ENCODE results near the gene DRAXIN. TPM values are rescaled to one million over a fixed set of nuclear protein-coding genes. Genes with fewer than 3 reads are reported as not detected.
A peak's percentile ranks its signal among the peaks of the same experiment; 100 is the strongest.

The DRAXIN gene
- total RNA-seq, 1 donor from 2014 or later = not detected

- DNase-seq = no peak
- H3K27me3 Mint-ChIP-seq = peaks cover 14% of the 10 kb centered on the region
- H3K4me1 Mint-ChIP-seq = peaks cover 16% of the 10 kb centered on the region
- peaks cover 4% of the 10 kb centered on the region for H3K36me3 Mint-ChIP-seq (ENCODE audit: low read depth)
- intact Hi-C loops (cut with micrococcal nuclease) = loop anchor here (5.0 kb wide), 3 partner anchors 35 to 410 kb away; partner anchors contain the start of genes CLCN6, MTHFR and UBIAD1
- H3K27ac Mint-ChIP-seq = no peak overlapping the region
- H3K4me3 Mint-ChIP-seq = no peak overlapping the region
- no peaks in the 10 kb centered on the region for H3K9me3 Mint-ChIP-seq
Observed at GRCh38 chr1:11682799-11683198, 8.7 kb upstream of the DRAXIN start.

- no peaks in the 10 kb centered on the region for H3K36me3 Mint-ChIP-seq (ENCODE audit: low read depth)
Observed at GRCh38 chr1:11684070-11684469, 7.4 kb upstream of the DRAXIN start.

GRCh38 chr1:11685210-11685752 lies 6.2 kb upstream of the DRAXIN start:
- H3K4me3 Mint-ChIP-seq = no peak overlapping the region
- DNase-seq = no peak
- H3K4me1 Mint-ChIP-seq = peaks cover 7% of the 10 kb centered on the region
- H3K9me3 Mint-ChIP-seq = no peaks in the 10 kb centered on the region
- intact Hi-C loops (cut with micrococcal nuclease) = no loop called here
- no peaks in the 10 kb centered on the region for H3K36me3 Mint-ChIP-seq (ENCODE audit: low read depth)
- peaks cover 34% of the 10 kb centered on the region for H3K27me3 Mint-ChIP-seq
- H3K27ac Mint-ChIP-seq = no peak overlapping the region

More at GRCh38 chr1:11684070-11684469, 7.4 kb upstream of the DRAXIN start:
- Mint-ChIP-seq H3K9me3 (no peaks in the 10 kb centered on the region), H3K27me3 (peaks cover 24% of the 10 kb centered on the region), H3K27ac (no peak overlapping the region), H3K4me1 (peaks cover 14% of the 10 kb centered on the region), H3K4me3 (no peak overlapping the region)
- intact Hi-C loops (cut with micrococcal nuclease) = loop anchor here (5.0 kb wide), 3 partner anchors 33 to 412 kb away; partner anchors contain the start of genes CLCN6, MTHFR and UBIAD1
- DNase-seq = no peak

- intact Hi-C loops (cut with micrococcal nuclease) = no loop called here
- H3K36me3 Mint-ChIP-seq (ENCODE audit: low read depth) = peaks cover 1% of the 10 kb centered on the region
Observed at GRCh38 chr1:11688506-11688905, 3.0 kb upstream of the DRAXIN start.

GRCh38 chr1:11690397-11691301 lies 861 bp upstream of the DRAXIN start:
- intact Hi-C loops (cut with micrococcal nuclease) = no loop called here

More at GRCh38 chr1:11688506-11688905, 3.0 kb upstream of the DRAXIN start:
- no peak for DNase-seq
- Mint-ChIP-seq H3K4me3 (no peak overlapping the region), H3K4me1 (peaks cover 13% of the 10 kb centered on the region), H3K27ac (no peak overlapping the region), H3K9me3 (no peaks in the 10 kb centered on the region), H3K27me3 (peaks cover 53% of the 10 kb centered on the region)

GRCh38 chr1:11691928-11692711 lies 610 bp downstream of the DRAXIN start:
- intact Hi-C loops (cut with micrococcal nuclease) = no loop called here
- Mint-ChIP-seq H3K27ac (no peak overlapping the region), H3K27me3 (peaks cover 58% of the 10 kb centered on the region), H3K36me3 (ENCODE audit: low read depth) (peaks cover 1% of the 10 kb centered on the region), H3K4me1 (peaks cover 14% of the 10 kb centered on the region), H3K4me3 (peak overlapping the region; percentile 80), H3K9me3 (no peaks in the 10 kb centered on the region)
- DNase-seq = no peak

More at GRCh38 chr1:11690397-11691301, 861 bp upstream of the DRAXIN start:
- Mint-ChIP-seq H3K4me3 (peak overlapping the region; percentile 55), H3K27me3 (peaks cover 56% of the 10 kb centered on the region), H3K27ac (no peak overlapping the region), H3K36me3 (ENCODE audit: low read depth) (peaks cover 1% of the 10 kb centered on the region), H3K4me1 (peaks cover 14% of the 10 kb centered on the region), H3K9me3 (no peaks in the 10 kb centered on the region)
- DNase-seq = no peak

- Mint-ChIP-seq H3K9me3 (no peaks in the 10 kb centered on the region), H3K4me3 (peak overlapping the region; percentile 30), H3K27me3 (peaks cover 53% of the 10 kb centered on the region), H3K4me1 (peaks cover 17% of the 10 kb centered on the region), H3K36me3 (ENCODE audit: low read depth) (peaks cover 1% of the 10 kb centered on the region), H3K27ac (no peak overlapping the region)
- DNase-seq = peak; percentile 70
- intact Hi-C loops (cut with micrococcal nuclease) = no loop called here
Observed at GRCh38 chr1:11693024-11693590, 1.6 kb downstream of the DRAXIN start.

GRCh38 chr1:11693917-11694316 lies 2.4 kb downstream of the DRAXIN start:
- Mint-ChIP-seq H3K4me3 (no peak overlapping the region), H3K36me3 (ENCODE audit: low read depth) (peaks cover 1% of the 10 kb centered on the region), H3K27ac (no peak overlapping the region), H3K9me3 (no peaks in the 10 kb centered on the region), H3K27me3 (peaks cover 46% of the 10 kb centered on the region), H3K4me1 (peaks cover 17% of the 10 kb centered on the region)
- intact Hi-C loops (cut with micrococcal nuclease) = no loop called here
- DNase-seq = no peak

- Mint-ChIP-seq H3K9me3 (no peaks in the 10 kb centered on the region), H3K27ac (no peak overlapping the region), H3K4me3 (no peak overlapping the region), H3K36me3 (ENCODE audit: low read depth) (peaks cover 1% of the 10 kb centered on the region), H3K4me1 (peaks cover 15% of the 10 kb centered on the region), H3K27me3 (peaks cover 33% of the 10 kb centered on the region)
- no peak for DNase-seq
- intact Hi-C loops (cut with micrococcal nuclease) = no loop called here
Observed at GRCh38 chr1:11695861-11696260, 4.4 kb downstream of the DRAXIN start.

GRCh38 chr1:11697188-11697892 lies 5.8 kb downstream of the DRAXIN start:
- Mint-ChIP-seq H3K9me3 (no peaks in the 10 kb centered on the region), H3K4me3 (no peak overlapping the region), H3K36me3 (ENCODE audit: low read depth) (no peaks in the 10 kb centered on the region), H3K4me1 (peaks cover 12% of the 10 kb centered on the region), H3K27me3 (peaks cover 31% of the 10 kb centered on the region), H3K27ac (no peak overlapping the region)
- no peak for DNase-seq
- intact Hi-C loops (cut with micrococcal nuclease) = no loop called here

- no peaks in the 10 kb centered on the region for H3K9me3 Mint-ChIP-seq
- peaks cover 27% of the 10 kb centered on the region for H3K27me3 Mint-ChIP-seq
- intact Hi-C loops (cut with micrococcal nuclease) = no loop called here
- H3K27ac Mint-ChIP-seq = no peak overlapping the region
- no peak overlapping the region for H3K4me3 Mint-ChIP-seq
- H3K36me3 Mint-ChIP-seq (ENCODE audit: low read depth) = no peaks in the 10 kb centered on the region
- peaks cover 9% of the 10 kb centered on the region for H3K4me1 Mint-ChIP-seq
- no peak for DNase-seq
Observed at GRCh38 chr1:11697893-11698210, 6.3 kb downstream of the DRAXIN start.

GRCh38 chr1:11700601-11701467 lies 9.3 kb downstream of the DRAXIN start:
- Mint-ChIP-seq H3K4me3 (no peak overlapping the region), H3K27ac (no peak overlapping the region), H3K27me3 (peaks cover 14% of the 10 kb centered on the region), H3K4me1 (peaks cover 3% of the 10 kb centered on the region), H3K36me3 (ENCODE audit: low read depth) (no peaks in the 10 kb centered on the region), H3K9me3 (no peaks in the 10 kb centered on the region)
- intact Hi-C loops (cut with micrococcal nuclease) = no loop called here
- no peak for DNase-seq

All from activated CD4-positive, alpha-beta T cell treated with anti-CD3 and anti-CD28 coated beads, Interleukin-2, amount 10 ng/mL, durations not matched to agents 24 days and 14 days (primary cell).